Epidermal melanocyte (primary cell): ENCODE measurements around the gene INPP4A.

ENCODE experiments used
- DNase-seq: peaks from one replicate; pipeline ENCODE4 v3.0.0; 2011; ENCODE audit warnings: low spot score; ENCODE audit not compliant: insufficient read length

INPP4A gene

GRCh38 chr2:98560256-98560771, 115.7 kb downstream of the INPP4A start:
- no peak for DNase-seq

DNA sequence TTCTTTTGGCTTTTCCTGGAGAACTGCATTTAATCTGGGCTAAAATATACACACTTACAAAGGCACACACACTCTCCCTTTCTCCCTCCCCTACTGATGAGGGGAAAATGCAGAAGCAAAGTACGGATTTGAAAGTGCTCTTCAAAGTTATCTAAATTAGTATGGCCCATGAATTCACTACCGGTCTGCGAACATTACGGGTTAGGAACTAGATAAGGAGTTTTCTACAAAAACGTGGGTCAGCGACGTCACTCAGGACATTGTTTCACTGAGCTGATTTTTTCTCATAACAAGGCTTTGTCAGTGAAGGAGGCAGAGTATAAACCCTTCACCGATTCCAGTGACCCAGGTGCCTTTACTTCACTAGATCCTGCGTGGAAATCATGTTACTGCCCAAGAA, 116.4 kb downstream of the INPP4A start:
- no peak for DNase-seq

- no peak for DNase-seq
Observed at GRCh38 chr2:98561902-98562695, 117.4 kb downstream of the INPP4A start.

DNA sequence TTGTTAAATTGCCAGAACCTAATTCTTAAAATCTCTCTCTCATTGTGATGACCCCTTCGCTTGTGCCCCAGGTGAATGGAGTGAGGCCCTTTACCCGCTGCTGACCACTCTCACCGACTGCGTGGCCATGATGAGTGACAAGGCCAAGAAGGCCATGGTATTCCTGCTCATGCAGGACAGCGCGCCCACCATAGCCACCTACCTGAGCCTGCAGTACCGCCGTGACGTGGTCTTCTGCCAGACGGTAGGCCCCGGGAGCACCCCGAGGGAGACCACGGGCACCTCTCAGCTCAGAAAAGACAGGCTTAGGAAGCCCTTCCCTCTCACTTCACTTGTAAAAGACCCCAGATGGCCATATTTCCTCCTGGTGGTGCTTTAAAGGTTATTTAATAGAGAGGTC, 118.7 kb downstream of the INPP4A start:
- DNase-seq: no peak

DNA sequence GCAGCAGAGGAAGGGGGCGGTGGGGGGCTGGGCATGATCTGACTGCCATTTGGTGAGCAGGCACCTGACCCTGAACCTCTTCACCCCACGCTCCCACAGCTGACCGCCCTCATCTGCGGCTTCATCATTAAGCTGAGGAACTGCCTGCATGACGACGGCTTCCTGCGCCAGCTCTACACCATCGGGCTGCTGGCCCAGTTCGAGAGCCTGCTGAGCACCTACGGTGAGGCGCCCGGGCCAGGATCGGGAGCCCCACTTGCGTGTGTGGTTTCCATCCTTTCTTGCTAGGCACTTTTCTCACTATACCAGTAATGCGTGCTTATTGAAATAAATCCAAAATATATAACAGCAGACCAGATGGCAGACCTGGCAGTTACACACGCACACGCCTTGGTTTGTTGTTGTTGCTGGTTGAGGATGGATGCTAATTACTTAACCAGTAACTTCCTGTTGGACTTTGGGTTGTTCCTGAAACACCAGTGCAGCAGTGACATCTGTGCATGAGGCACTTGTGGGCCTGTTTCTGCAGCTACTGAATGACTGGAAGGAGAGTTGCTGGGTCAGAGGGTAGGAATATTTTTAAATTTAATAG, 120.0 kb downstream of the INPP4A start:
- no peak for DNase-seq

DNA sequence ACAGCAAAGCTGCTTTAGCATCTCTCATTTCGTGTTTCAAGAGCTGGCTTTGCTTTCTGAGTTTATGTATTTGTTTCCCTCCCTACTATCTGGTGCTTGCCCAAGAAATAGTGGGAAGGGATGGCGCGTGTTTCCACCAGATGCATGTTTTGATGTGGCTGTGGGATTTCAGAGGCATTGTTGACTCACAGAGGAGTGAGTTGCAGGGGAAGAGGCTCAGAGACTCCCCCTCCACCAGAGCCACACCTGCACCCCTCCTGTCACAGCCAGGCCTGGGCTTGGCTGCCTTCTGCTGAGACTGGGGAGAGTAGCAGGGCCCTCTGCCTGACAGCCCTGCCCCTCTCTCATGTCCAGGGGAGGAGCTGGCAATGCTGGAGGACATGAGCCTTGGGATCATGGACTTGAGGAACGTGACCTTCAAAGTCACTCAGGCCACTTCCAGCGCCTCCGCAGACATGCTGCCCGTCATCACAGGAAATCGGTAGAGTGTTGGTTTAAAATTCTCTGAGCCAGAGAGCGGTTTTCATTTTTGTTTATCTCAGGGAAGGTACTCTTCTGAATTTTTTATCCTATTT, 120.7 kb downstream of the INPP4A start:
- DNase-seq: no peak

DNA sequence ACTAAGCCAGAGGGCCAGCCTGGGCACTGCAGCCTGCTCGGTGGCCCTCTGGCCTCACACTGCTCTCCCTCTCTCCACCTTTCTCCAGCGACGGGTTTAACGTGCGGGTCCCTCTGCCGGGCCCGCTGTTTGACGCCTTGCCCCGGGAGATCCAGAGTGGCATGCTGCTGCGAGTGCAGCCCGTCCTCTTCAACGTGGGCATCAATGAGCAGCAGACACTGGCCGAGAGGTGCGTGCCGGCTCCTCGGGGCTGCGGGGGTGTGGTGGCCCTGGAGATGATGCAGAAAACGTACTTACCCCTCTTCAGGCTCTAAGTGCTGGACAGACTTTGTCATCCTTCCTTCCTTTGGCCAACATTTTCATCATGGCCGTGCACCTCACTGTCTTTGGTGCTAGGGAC, 121.3 kb downstream of the INPP4A start:
- no peak for DNase-seq

- DNase-seq: no peak
Observed at GRCh38 chr2:98568161-98568956, 123.7 kb downstream of the INPP4A start.

DNA sequence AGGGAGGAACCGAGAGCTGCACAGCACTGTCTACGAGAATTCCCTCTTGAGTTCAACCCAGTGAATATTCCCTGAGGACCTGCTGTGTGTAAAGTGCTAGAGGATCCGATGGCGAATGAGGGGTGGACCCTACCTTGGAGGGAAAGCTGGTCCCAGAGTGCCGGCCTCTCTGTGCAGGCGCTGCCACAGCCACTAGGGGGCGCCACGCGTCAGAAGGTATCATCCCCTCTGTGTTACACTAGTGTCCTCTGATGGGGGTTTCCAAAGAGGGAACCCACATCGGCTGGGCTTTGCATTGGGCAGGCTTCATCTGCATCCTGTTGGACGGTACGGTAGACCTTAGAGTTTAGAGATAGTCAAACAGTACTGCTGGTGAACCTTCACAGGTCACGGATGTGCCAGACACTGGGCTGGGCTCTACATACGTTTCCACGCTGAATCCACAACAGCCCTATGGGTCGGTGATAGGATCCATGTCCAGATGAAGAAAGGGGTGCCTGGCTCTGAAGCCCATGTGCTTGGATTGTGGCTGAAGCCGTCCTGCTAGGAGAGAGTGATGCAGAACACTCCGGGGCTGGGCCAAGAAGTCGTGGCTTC, 124.6 kb downstream of the INPP4A start:
- peak; percentile 40 for DNase-seq

GRCh38 chr2:98569915-98570314, 125.3 kb downstream of the INPP4A start:
- no peak for DNase-seq

GRCh38 chr2:98570356-98570755, 125.7 kb downstream of the INPP4A start:
- no peak for DNase-seq

GRCh38 chr2:98571121-98571701, 126.6 kb downstream of the INPP4A start:
- DNase-seq: no peak

- no peak for DNase-seq
Observed at GRCh38 chr2:98571796-98572195, 127.1 kb downstream of the INPP4A start.

GRCh38 chr2:98572211-98572610, 127.6 kb downstream of the INPP4A start:
- no peak for DNase-seq

GRCh38 chr2:98572676-98573075, 128.0 kb downstream of the INPP4A start:
- DNase-seq: no peak

DNA sequence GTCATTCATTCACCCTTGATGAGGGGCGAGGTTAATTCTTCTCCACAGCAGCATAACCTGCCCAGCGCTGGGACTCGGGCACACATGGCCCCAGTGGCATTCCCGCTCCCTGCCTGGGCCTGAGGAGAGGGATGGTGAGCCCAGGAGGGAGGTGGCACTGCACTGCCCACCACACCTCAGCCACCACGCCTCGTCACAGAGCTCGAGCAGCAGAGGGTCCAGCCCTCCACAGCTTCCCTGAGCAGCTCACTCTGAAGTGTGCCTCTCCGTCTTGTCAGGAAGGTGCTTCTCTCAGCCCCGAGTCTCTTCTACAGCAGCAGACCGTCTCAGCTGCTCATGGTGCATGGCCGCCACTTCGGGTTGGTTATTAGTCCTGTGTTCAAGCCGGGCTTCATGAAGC, 128.8 kb downstream of the INPP4A start:
- no peak for DNase-seq

DNA sequence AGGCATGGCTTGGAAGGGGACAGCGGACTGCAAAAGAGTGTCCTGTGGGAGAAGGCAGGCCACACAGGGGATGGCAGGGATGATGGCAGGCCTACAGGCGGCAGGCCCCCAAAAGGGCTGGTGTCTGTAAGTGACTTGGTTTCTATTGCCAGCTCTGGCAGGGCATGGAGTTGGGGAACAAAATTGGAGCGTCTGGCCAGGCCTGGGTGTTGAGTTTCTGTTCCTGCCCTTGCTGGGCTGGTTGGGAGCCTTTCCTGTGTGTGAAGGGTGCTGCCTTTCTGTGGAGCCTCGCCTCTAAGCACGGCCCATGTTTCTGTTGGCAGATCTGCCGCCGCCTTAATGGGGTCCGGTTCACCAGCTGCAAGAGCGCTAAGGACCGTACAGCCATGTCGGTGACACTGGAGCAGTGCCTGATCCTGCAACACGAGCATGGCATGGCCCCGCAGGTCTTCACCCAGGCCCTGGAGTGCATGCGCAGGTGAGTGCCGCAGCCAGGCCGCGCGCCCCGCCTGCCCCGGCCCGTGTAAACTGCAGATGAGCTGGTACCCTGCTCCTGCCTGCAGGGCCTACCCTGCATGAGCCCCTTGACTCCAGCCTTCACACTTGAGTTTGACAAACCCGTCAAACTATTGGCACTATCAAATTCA, 132.1 kb downstream of the INPP4A start:
- no peak for DNase-seq

- DNase-seq: no peak
Observed at GRCh38 chr2:98577313-98577712, 132.7 kb downstream of the INPP4A start.

DNA sequence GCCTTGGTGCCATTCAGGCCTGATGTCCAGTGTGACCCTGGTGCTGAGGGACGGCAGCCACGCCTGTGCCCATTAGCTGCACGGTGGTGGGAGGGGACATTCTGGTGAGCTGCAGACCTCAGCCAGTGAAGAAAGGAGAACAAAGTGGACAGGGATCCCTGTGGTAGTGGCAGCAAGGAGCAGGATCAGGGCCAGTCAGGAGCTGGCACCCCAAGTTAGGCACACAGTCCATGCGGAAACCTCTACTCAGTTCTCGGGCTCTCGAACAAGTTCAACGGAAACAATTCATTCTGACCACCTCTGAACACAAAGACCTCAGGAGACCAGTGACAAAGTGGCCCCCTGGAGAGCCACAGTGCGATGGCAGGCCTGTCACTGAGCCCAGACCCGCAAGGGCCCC, 133.6 kb downstream of the INPP4A start:
- no peak for DNase-seq

GRCh38 chr2:98579926-98580325, 135.3 kb downstream of the INPP4A start:
- no peak for DNase-seq
